Stimulated activated CD8-positive, alpha-beta memory T cell treated with anti-CD3 and anti-CD28 coated beads, Interleukin-15, amount 100 ng/mL, for 1 hour (primary cell): ENCODE data around the gene PDIA5.
"Not testable (repeated sequence)": the region's sequence is repeated elsewhere in the genome, so short reads cannot be mapped to it uniquely, and the experiment has no call there.

Experiments
- DNase-seq: peaks from one replicate; pipeline ENCODE4 v3.0.0-alpha.2; 2020; ENCODE audit warnings: low read depth

The PDIA5 gene

GRCh38 chr3:123150449-123151215 is 83.8 kb downstream of the PDIA5 start:
- DNase-seq, result no peak

GRCh38 chr3:123151251-123151705 is 84.5 kb downstream of the PDIA5 start:
- DNase-seq, result no peak

- DNase-seq, result not testable (repeated sequence)
Observed at GRCh38 chr3:123151853-123152420, 85.1 kb downstream of the PDIA5 start.

DNA sequence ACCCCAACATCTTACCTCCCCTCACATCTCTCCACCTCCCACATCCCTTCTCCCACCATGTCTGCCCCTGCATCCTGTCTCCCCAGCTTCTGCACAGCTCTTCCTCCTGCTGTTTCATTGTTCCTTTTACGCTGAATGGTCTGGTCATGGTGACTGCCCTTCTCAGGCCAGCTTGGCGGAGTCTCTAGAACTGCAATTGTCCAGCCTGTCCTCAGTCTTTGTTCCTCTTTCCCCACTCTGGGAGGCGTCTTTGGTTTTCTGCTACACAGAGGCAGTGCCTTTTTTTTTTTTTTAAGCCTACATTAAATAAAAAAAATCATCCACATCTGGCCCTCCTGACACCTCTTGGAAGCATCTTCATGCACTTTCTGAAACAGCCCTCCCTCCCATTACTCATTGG is 85.9 kb downstream of the PDIA5 start:
- no peak for DNase-seq

- DNase-seq, result no peak
Observed at GRCh38 chr3:123153125-123154019, 86.5 kb downstream of the PDIA5 start.

GRCh38 chr3:123154020-123154985 is 87.5 kb downstream of the PDIA5 start:
- DNase-seq, result no peak

DNA sequence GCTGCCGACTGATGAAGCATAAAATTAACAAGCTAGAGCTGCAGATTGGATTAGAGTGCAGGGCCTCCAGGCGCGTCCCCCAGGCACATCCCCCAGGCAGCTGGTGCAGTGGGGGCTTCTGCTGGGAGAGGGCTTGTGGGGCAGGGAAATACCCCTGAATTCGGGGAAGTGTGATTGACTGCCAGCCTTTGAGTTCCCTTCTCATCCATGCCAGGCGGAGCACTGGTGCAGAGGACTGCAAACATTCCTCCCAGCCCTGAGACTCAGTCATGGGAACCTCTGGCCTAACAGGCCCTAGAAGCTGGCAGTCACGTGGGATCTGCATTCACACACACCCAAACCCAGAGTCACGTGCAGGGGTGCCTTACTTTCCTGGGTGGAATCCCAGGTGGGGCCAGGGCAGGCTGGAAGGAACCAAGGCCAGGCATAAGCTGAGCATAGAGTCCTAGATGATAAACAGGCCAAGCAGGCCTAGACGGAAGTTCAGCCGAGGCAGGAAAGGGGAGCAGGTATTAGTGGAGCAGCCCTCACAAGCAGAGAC is 88.7 kb downstream of the PDIA5 start:
- DNase-seq, result no peak

DNA sequence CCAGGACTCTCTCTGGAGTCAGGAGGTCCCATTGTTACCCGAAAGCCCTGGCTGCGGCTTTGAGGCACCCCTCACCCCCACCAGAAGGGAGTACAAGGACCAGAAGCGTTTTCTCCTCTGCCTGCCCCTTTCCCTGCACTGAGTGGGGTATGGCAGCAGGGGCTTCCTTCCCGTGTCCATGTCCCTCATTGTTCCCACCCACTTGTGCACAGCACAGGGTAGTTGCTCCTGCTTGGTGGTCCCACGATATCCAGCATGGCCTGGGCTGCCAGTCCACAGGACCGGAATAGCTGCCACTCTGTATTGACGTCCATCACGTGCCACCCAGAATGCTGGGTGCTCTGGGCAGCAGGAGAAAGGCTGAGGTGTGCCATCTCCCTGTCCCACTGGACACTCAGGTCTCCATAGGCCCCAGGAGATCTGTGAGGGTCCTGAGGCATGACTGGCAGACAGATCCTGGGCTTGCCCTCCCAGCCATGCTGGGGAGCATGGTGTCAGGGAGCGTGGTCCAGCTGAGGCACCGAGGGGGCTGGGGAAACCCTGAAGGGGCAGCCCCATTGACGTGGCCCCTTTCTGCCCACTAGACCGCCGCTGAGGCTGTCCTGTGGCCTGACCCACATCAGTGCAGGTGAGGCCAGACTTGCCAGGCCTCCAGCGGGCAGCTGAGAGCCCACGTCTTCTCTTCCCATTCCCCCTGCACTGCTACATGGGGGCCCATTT is 89.6 kb downstream of the PDIA5 start:
- no peak for DNase-seq

DNA sequence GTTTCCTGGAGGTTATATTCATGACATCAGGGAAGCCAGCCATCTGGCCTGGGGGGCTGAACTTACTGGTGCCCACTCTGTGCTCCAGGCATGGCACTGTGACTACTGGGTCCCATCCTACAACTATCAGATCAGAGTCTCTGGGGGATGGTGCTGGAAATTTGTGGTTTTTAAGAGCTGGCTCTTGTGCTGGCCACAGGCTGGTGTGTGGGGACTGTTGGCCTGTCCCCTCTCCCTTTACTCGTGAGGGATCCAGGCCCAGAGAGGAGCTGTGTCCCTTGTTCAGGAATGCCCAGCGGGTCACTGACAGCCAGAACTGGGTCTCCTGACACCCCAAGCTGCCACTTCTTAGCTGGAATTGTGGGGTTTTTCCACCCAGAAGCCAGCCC is 90.4 kb downstream of the PDIA5 start:
- DNase-seq, result no peak

DNA sequence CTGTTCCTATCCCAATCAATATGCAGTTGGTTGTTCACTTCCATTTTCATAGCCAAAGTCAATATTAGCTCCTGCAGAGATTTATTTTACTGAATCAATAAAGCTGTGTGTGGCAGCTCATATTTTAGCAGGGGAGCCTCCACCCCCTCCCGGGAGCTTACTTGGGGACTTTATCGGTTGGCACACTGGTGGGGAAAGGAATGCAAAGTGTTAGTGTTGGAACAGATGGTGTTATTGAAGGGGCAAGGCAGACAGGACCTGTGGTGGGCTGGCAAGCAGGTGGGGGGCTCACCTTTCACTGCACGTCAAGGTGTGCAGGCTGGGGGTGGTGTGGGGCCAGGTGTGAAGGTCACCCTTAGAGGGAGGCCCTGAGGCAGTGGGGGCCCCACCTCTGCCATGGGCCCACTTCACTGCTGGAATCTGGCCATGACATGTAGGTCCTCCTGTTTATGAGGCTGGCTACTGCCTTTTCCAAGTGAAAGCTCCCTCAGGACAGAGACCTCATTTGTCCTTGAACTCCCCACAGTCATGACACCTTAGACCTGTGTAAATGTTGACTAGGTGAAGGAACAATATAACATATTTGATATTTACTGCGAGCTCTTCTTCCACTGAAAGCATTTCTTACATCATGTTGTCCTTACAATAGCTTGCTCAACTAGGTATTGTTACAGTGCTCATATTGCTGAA is 90.9 kb downstream of the PDIA5 start:
- no peak for DNase-seq

DNA sequence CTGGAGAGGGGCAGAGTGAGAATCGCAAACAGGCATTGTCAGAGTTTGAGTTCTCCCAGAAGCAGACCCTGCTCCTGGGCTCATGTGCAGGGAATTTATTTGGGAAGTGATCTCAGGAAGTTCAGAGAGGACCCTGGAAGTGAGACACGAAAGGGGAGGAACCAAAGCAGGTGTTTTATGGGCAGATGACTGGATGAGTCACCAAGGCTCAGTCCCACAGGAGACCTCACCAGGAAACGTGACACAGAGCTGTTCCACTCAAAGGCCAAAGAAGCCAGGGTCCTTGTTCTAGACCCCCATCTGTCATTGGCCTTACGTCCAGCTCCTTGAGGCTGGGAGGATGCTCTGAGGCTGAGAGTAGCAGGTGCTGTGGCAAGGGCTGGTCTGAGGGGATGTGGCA is 91.5 kb downstream of the PDIA5 start:
- no peak for DNase-seq

- DNase-seq, result no peak
Observed at GRCh38 chr3:123158899-123159390, 92.1 kb downstream of the PDIA5 start.

DNA sequence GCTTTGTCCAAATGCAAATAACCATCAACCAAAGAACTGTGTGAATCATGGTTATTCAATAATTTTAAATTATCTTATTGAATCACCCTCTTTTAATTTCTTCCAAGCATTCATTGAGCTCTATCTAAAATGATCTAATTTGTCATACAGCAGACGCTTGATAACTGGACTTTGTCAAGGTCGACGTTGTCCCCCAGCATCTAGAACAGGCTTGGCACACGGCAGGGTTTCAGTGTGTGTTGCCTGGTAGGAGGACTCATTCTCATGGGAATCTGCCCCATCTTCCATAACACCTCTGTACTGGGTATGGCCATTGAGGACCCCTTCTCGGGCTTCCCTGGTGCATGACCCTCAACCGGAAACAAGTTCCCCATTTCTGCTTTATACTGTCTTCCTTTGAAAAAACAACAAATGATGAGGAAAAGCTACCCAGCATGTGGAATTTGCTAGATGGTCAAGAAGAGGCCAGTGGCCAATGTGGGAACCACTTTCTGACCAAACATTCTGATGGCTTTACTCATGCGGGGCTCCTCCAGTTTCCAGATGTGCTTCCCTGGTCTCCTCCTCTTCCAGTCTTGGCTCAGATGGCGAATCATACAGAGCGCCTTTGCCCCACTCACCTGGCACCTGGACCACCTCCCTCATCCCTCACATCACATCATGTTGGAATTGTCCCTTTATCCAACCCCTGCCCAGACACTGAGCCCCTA is 93.3 kb downstream of the PDIA5 start:
- no peak for DNase-seq

GRCh38 chr3:123161167-123161566 is 94.3 kb downstream of the PDIA5 start:
- DNase-seq, result no peak

GRCh38 chr3:123163141-123163540 is 96.3 kb downstream of the PDIA5 start:
- DNase-seq, result no peak

- no peak for DNase-seq
Observed at GRCh38 chr3:123165163-123165562, 98.3 kb downstream of the PDIA5 start.

- DNase-seq, result no peak
Observed at GRCh38 chr3:123167686-123168085, 100.9 kb downstream of the PDIA5 start.

GRCh38 chr3:123168122-123168521 is 101.3 kb downstream of the PDIA5 start:
- no peak for DNase-seq

DNA sequence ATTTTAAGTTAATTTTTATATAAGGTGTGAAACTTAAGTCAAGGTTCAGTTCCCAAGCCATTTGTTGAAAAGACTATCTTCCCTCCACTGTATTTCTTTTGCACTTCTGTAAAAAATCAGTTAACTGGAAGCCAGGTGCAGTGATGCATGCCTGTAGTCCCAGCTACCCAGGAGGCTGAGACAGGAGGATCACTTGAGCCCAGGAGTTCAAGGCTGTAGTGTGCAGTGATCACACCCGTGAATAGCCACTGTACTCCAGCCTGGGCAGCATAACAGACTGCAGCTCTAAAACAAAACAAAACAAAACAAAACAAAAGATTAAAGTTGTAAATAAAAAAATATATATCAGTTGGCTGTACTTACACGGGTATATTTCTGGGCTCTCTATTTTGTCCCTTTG is 101.8 kb downstream of the PDIA5 start:
- no peak for DNase-seq
